ENCODE results near the gene TGM2. TPM values are rescaled to one million over a fixed set of nuclear protein-coding genes. Genes with fewer than 3 reads are reported as not detected.

TGM2 gene
- total RNA-seq, 4 donors from 2014 or later: 3.7 to 6.2 (median 4.6) TPM

DNA sequence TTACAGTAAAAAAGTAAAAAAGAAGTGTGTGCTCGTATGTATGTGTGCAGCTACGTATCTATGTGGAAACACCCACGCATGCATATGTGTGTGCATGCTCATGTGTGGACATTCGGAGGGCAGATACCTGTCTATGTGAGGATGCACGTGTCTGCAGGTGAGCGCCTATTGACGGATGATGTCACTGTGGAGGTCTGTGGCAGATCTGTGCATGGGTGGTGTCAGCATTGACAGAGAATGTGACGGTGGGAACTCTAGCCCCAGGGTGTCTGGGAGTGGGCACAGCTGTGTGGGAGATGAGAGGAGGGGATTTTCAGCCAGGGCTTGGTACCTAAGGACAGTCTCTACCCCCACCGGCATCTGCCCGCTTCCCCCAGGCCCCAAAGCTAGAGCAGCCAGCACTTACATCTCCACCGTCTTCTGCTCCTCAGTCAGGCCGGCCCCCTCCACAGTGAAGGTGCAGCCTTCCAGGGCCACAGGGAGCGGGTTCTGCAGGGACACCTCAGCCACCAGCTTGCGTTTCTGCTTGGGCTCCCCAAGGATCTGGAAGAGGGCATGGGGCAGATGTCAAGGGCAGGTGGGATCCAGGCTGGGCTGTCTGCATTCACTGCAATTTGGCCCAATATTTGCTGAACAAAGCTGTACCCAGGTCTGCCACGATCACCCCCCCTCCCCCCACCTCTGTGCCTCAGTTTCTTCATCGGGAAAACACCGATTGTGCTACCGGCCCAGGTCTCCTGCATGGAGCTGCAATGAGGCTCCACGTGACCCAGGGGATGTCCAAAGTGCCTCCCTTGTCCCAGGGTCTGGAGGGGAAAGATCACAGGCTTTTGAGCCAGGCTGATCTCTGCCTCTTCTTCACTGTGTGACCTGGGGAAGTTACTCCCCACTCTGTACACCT, 34.1 kb downstream of the TGM2 start:
- 88 to 93% methylated on average over 19 of the region's 19 CpGs for WGBS, 2 donors
- no peak overlapping the region for H3K4me3 ChIP-seq (ENCODE audit: low read depth, poor library complexity, severe bottlenecking)
- peak in 1 of 2 donors; percentile 65 for DNase-seq (ENCODE audit: low spot score in 2 of 2)
- intact Hi-C loops (cut with DNase I; ENCODE audit: low total_unique reads): no loop called here
- TF ChIP-seq POLR2A (IDR thresholded peaks at IDR 0.05): no peak
- TF ChIP-seq, protein P1, sequence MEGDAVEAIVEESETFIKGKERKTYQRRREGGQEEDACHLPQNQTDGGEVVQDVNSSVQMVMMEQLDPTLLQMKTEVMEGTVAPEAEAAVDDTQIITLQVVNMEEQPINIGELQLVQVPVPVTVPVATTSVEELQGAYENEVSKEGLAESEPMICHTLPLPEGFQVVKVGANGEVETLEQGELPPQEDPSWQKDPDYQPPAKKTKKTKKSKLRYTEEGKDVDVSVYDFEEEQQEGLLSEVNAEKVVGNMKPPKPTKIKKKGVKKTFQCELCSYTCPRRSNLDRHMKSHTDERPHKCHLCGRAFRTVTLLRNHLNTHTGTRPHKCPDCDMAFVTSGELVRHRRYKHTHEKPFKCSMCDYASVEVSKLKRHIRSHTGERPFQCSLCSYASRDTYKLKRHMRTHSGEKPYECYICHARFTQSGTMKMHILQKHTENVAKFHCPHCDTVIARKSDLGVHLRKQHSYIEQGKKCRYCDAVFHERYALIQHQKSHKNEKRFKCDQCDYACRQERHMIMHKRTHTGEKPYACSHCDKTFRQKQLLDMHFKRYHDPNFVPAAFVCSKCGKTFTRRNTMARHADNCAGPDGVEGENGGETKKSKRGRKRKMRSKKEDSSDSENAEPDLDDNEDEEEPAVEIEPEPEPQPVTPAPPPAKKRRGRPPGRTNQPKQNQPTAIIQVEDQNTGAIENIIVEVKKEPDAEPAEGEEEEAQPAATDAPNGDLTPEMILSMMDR (IDR thresholded peaks at IDR 0.05): no peak

DNA sequence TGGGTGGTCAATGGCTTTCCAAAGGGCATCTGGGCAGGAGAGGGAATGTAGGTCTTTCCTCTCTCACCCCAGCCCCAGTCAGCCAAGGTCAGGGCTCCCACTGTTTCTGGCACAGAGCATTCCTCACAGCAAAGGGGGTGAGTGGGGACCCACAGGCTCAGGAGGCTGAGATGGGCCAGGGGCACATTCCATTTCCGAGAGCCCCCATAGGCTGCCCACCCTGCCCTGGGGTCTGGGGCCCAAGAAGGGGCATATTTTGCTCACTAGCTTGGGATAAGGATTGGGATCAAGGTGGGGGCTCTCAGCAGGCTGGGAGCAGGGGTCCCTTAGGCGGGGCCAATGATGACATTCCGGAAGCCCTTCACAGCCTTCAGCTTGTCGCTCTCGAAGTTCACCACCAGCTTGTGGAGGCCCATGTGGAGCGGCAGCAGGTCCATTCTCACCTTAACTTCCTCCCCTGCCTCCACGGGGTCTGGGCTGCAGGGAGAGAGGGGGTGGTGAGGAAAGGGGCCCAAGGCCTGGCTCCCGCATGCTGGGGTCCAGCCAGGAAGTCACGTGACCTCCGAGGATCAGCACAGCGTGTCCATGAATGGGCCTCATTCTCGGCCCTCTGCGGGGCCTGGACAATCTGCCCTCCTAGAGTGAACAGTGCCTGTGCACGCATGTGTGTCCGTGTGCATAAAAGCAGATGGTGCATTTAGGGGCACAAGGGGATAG, 35.0 kb downstream of the TGM2 start:
- TF ChIP-seq, protein P1 (IDR thresholded peaks at IDR 0.05): no peak
- TF ChIP-seq POLR2A (IDR thresholded peaks at IDR 0.05): no peak
- intact Hi-C loops (cut with DNase I; ENCODE audit: low total_unique reads): no loop called here
- WGBS, 2 donors: 88 to 93% methylated on average over 14 to 15 of the region's 15 CpGs
- no peak overlapping the region for H3K4me3 ChIP-seq (ENCODE audit: low read depth, poor library complexity, severe bottlenecking)
- DNase-seq (ENCODE audit: low spot score in 2 of 2): peak in 1 of 2 donors; percentile 49

DNA sequence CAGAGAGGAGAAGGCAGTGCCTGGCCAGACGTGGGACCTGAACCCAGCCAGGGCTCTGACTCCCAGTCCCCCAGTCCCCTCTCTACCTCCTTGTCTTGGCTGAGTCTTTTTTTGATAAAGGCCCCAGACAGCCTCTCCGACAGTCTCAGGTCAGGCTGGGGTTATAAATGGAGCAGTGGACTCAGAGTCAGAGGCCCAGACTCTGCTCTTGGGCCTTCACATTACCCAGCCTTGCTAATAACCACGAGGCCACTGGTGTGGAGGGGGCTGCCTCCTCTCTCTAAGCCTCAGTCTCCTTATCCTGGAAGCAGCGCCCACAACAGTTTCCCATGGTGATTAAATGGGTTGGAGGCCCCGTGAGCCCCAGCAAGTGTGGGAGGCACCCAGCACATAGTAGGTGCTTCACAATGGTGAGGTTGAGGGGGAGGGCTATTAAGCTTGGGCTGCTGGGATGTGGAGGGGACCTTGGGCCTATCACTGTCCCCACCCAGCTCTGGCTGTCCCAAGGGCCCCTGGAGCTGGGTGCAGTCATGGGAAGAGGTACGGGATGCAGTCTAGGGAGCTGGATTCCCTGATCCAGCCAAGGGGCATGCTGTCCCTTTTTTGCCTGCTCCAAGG, 35.7 kb downstream of the TGM2 start:
- no peak for TF ChIP-seq POLR2A (IDR thresholded peaks at IDR 0.05)
- TF ChIP-seq, protein P1 (IDR thresholded peaks at IDR 0.05): no peak
- intact Hi-C loops (cut with DNase I; ENCODE audit: low total_unique reads): no loop called here
- peak in 1 of 2 donors; percentile 59 for DNase-seq (ENCODE audit: low spot score in 2 of 2)
- H3K4me3 ChIP-seq (ENCODE audit: low read depth, poor library complexity, severe bottlenecking): no peak overlapping the region
- WGBS, 2 donors: 95 to 100% methylated on average over 6 of the region's 6 CpGs

DNA sequence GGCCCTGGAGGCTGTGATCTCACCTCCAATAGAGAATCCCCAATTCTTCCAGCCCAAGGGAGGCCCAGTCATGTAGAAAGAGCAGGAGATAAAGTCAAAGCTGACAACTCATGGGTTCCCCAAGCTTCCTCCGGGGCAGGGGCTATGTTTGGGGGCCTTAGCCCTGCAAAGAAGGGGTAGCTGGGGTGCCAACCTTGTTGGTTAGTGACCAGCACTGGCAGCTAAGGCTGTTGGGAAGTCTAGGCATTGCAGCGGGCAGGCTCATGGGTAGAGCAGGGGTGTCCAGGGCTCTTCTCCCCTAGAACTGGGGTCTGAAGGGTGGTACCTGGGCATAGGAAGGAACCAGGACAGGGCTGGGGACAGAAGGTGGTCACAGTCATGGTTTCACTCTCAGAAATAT, 36.4 kb downstream of the TGM2 start:
- whole genome bisulfite sequencing, 2 donors: 100% methylated on average over 2 of the region's 2 CpGs
- TF ChIP-seq POLR2A (IDR thresholded peaks at IDR 0.05): no peak
- TF ChIP-seq, protein P1 (IDR thresholded peaks at IDR 0.05): no peak
- intact Hi-C loops (cut with DNase I; ENCODE audit: low total_unique reads): no loop called here
- peak in 1 of 2 donors; percentile 69 for DNase-seq (ENCODE audit: low spot score in 2 of 2)
- H3K4me3 ChIP-seq (ENCODE audit: low read depth, poor library complexity, severe bottlenecking): no peak overlapping the region

DNA sequence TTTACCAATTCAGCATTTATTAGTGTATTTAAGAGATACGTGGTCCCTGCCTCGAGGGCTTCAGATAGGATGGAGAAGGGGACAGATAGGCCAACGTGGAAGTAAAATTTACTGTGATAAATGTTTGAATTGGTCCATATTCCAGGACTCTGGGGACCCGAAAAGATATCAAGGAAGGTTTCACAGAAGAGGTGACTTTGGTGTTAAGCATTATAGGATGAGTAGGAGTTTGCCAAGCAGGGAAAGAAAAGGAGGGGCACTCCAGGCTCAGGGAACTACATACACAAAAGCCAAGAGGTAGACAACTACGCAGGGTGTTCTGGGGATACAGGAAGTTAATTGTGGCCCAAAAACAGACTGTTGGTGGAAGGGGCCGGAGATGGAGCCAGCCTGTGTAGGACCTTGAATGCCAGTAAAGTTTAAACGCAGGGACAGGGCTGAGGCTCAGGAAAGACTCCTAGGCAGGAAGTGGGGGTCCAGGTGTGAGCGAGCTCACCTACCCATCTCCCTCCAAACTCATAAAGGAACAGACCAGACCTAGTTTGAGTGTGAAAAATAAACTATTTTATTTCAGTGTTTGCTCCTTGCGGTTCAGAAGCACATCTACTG, 37.0 kb downstream of the TGM2 start:
- TF ChIP-seq, protein P1 (IDR thresholded peaks at IDR 0.05): no peak
- TF ChIP-seq POLR2A (IDR thresholded peaks at IDR 0.05): no peak
- peak in 1 of 2 donors; percentile 34 for DNase-seq (ENCODE audit: low spot score in 2 of 2)
- no peak overlapping the region for H3K4me3 ChIP-seq (ENCODE audit: low read depth, poor library complexity, severe bottlenecking)
- 89 to 92% methylated on average over 9 of the region's 9 CpGs for WGBS, 2 donors
- intact Hi-C loops (cut with DNase I; ENCODE audit: low total_unique reads): no loop called here
